ENCODE data around the gene TRMT10C.
"Not testable (repeated sequence)": the region's sequence is repeated elsewhere in the genome, so short reads cannot be mapped to it uniquely, and the experiment has no call there.

TRMT10C gene

DNA sequence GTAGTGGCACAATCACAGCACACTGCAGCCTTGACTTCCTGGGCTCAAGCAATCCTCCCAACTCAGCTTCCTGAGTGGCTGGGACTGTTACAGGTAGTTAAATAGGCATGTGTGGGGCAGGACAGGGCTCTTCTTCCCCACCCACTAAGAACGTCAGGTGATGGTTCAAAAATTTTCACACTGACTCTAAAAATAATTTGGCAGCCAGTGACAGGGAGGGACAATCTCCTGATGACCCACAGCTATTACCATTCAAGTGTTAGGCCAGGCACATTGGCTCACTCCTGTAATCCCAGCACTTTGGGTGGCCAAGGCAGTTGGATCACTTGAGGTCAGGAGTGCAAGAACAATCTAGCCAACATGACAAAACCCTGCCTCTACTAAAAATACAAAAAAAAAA lies 12.2 kb upstream of the TRMT10C start:
- no peak for DNase-seq

DNA sequence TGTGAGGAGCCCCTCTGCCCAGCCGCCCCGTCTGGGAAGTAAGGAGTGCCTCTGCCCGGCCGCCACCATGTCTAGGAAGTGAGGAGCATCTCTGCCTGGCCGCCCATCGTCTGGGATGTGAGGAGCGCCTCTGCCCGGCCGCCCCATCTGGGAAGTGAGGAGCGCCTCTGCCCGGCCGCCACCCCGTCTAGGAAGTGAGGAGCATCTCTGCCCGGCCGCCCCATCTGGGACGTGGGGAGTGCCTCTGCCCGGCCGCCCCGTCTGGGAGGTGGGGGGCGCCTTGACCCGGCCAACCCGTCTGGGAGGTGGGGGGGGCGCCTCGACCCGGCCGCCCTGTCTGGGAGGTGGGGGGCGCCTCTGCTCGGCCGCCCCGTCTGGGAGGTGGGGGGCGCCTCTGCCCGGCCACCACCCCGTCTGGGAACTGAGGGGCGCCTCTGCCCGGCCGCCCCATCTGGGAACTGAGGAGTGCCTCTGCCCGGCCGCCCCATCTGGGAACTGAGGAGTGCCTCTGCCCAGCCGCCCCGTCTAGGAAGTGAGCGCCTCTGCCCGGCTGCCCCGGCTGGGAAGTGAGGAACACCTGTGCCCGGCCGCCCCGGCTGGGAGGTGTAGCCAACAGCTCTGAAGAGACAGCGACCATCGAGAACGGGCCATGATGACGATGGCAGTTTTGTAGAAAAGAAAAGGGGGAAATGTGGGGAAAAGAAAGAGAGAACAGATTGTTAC lies 10.1 kb upstream of the TRMT10C start:
- not testable (repeated sequence) for DNase-seq

DNA sequence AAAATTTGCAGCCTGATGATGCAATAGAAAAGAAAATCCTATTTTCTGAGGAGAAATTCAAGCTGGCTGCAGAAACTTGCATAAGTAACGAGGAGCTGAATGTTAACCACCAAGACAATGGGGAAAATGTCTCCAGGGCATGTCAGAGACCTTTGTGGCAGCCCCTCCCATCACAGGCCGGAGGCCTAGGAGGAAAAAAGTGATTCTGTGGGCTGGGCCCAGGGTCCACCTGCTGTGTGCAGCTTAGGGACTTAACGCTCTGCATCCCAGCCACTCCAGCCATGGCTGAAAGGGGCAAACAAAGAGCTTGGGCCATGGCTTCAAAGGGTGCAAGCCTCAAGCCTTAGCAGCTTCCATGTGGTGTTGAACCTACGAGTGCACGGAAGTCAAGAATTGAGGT lies 8.3 kb upstream of the TRMT10C start:
- DNase-seq = not testable (repeated sequence)

DNA sequence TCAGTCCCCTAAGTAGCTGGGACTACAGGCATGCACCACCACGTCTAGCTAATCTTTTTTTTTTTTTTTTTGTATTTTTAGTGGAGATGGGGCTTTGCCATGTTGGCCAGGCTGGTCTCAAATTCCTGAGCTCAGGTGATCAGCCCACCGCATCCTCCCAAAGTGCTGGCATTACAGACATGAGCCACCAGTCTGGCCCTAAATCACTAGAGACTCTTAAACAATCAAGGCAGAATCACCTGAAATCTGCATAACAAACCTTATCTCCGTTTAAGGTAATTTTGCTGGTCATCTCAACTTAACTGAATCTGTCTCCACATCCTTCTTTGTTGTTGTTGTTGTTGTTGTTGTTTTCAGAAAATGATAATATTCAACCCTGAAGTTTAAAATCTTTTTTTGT lies 5.6 kb upstream of the TRMT10C start:
- no peak for DNase-seq

DNA sequence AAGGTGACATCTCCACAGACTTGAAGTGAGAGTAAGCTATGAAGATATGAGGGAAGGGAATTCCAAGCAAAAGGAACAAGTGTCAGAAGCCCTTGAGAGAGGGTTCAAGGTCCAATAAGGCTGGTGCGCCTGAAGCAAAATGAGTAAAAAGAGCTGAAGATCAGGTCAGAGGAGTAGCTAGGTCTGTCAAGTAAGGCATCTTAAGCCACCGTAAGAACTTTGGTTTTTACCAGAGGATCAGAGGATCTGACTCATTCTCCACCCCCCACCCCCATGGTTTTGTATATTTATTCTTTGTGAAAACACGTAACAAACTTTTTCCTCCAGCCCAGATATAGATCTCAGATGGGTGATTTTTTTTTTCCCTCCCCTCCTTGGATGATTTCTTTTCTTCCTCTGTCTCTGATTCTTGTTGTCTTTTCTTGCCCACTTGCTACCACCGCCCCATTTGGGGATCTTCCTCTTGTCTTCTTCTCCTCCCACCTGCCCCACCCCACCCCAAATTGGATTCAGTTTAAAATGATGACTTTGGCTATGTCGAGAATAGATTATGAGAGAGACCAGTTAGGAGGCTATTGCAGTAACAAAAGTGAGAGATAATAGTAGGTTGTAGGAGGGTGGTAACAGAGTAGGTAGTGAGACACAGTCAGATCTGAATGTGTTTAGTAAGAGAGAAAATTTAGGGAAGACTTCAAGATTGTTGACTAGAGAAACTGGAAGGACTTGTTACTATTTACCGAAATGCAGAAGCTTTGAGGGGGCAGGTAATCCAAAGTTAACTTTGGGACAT lies 6.1 kb downstream of the TRMT10C start:
- no peak for DNase-seq

DNA sequence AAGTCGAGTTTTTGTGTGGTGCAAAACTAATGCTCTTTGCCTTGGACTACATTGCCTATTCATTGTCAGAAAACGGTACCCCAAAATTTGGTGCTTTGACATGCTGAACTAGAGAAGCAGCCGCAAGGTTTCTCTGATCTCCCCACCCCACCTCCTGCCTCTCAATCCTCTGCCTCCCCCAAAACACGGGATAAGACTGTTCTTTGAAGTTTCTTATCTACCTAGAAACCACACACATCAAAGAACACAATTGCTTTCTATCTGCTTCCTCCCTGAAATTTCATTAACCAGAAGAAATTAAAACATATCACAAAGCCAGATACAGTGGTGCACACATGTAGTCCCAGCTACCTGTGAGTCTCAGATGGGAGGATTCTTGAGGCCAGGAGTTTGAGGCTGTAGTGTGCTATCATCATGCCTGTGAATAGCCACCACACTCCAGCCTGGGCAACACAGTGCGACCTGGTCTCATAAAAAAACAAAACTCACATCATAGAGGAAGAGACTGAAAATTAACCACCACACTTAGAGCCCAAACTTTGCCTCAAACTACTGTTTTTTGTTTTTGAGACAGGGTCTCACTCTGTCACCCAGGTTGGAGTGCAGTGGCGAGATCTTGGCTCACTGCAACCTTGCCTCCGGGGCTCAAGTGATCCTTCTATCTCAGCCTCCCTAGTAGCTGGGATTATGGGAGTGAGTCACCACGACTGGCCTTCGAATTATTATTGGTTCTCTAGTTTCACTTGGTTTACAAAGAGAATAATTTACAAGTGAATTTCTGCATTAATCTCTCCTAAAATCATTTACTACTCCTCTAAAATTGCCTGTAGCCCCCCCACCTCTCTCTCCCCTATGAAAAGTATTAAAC lies 9.6 kb downstream of the TRMT10C start:
- no peak for DNase-seq

DNA sequence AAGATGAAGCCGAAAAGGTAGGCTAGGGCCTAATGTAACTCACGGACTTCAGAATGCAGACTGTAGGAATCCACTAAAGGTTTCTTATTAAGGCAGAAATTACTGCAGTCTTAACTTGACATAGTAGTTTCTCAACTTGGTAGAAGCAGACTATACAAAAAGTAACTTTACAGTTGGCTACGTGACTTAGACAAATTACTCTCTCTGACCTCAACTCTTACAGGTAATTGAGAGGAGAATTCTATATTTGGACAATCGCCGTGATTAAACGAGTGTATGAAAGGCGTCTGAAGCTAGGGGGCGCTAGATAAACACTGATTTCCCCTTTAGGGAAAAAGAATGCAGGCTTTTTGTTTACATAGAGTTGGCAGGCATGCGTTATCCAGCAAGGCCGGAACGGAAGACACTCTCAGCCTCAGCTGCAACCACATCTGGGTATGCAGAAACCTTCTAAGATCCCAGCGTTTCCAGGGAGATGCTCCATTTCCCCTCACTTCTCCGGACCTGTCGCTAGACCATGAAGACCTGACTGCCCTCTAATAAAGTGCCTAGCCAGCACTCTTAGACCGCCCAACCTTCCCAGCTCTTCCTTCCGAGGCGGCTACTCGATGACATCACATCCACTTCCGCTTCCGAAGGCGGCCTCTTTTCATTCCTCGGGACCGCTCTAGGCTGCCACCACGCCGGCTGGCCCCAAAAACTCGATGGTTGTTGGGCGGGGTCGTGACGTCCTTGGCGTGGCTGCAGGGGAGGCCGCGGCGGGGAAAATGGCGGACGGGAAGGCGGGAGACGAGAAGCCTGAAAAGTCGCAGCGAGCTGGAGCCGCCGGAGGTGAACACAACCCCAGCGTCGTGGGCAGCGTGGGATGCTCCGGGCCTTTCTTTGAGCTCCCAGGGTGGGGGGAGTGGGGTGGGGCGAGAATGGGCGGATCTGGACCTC lies 12.1 kb downstream of the TRMT10C start, which contains the start of gene PCNP:
Gene PCNP, plus strand, starts transcription at position 732 of the 939 bp plus-strand sequence. Its CDS starts 36 bp downstream, at position 768.
- DNase-seq = peak; percentile 99

DNA sequence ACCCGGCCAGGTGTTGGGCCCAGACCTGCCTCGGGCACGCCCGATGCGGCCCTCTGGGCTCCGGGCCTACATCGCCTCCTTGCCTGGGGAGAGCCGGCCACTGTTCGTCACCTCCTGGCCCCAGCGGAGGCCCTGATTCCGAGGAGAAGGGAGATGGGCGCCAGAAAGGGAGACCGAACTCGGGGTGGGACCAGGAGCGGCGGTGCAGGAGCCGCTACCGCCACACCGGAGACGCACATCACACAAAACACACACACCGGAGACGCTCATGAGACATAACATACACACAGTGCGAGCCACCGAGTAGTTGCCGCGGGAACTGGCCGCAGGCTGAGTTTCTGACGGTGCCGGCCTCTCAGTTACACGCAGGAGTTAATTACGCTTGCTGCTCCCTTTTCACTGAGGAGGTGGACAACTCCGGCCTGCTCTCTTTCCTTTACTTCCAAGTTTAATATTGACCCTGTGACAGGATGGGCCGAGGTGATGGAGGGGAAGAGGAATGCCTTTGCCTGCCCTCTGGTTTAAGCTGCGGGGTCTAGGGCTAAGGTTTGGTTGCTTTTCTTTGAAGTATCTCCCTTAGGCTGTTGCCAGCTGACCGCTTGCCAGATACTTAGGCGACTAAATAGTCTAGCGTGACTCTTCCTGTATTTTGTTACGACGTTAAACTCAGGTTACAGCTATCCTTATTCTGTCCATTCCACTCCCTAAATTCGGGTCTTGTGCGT lies 12.9 kb downstream of the TRMT10C start:
- DNase-seq = no peak

DNA sequence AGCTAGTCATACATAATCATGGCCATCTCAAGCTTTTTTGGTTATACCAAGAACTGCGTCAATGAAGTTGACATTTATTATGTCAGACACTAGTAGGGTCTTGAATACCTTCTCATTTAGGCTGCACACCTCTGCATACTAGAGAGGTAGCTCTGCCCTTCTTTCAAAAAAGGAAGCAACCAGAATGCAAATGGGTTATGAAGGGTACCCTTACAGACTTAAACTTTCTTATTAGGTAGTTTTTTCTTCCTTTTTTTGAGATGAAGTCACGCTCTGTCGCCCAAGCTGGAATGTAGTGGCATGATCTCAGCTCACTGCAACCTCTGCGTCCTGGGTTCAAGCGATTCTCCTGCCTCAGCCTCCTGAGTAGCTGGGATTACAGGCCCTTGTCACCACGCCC lies 15.6 kb downstream of the TRMT10C start:
- DNase-seq = no peak

DNA sequence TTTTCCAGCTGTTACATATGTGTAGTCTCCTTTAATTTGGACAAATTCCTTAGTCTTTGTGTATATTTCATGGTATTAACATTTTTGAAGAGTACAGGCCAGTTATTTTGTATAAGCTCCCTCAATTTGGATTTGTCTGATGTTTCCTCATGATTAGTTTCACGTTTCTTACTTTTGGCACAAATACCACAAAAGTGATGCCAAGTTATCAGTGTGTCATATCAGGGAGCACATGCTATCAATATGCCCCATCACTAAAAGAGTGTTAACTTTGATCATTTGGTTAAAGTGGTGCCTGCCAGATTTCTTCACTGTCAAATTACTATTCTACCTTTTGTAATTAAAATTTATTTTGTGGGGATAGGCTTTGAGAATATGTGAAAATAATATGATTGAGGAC lies 26.9 kb downstream of the TRMT10C start:
- no peak for DNase-seq

DNA sequence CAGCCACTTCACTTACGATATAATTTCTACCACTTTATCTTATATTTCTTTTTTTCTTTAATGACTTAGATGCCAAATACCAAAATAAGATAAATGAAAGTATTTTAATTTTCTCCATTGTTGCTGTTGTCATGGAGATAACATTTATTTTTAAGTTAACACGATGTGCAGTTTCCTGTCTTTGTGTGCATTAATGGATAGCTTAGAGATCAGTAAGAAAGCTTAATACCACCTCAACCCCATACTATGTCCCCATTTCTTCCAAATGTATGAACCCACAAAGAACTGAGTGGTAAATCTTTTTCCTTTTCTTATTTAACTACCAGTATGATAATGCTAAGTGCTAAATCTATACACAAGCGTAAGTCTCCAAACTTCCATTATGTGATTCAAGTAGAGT lies 29.4 kb downstream of the TRMT10C start:
- no peak for DNase-seq

DNA sequence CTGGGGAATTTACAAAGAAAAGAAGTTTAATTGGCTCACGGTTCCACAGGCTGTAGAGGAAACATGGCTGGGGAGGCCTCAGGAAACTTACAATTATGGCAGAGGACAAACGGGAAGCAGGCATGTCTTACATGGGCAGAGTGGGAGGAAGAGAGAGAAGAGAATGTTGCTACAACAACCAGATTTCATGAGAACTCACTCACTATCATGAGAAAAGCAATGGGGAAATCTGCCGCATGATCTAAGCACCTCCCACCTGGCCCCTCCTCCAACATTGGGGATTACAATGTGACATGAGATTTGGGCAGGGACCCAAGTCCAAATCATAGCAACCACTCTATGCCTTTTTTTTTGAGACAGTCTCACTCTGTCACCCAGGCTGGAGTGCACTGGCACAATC lies 41.1 kb downstream of the TRMT10C start:
- no peak for DNase-seq

DNA sequence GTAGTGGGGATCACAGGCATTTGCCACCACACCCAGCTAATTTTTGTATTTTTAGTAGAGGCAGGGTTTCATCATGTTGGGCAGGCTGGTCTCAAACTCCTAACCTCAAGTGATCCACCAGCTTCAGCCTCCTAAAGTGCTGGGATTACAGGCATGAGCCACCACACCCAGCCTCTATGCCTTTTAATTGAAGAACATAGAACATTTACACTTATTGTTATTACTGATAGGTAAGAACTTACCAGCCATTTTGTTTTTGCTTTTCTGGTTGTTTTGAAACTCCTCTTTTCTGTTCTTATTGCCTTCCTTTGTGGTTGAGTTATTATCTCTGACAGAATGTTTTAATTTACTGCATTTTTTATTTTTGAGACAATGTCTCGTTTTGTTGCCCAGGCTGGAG lies 41.5 kb downstream of the TRMT10C start:
- no peak for DNase-seq

DNA sequence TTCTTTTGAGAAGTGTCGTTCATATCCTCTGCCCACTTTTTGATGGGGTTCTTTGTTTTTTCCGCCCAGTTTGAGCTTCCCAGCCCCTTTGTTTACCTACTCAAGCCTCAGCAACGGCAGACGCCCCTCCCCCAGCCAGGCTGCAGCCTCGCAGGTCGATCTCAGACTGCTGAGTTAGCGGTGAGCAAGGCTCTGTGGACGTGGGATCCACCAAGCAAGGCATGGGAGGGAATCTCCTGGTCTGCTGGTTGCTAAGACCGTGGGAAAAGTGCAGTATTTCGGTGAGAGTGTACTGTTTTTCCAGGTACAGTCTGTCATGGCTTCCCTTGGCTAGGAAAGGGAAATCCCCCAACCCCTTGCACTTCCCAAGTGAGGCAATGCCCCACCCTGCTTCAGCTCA lies 43.7 kb downstream of the TRMT10C start:
- DNase-seq = not testable (repeated sequence)

DNA sequence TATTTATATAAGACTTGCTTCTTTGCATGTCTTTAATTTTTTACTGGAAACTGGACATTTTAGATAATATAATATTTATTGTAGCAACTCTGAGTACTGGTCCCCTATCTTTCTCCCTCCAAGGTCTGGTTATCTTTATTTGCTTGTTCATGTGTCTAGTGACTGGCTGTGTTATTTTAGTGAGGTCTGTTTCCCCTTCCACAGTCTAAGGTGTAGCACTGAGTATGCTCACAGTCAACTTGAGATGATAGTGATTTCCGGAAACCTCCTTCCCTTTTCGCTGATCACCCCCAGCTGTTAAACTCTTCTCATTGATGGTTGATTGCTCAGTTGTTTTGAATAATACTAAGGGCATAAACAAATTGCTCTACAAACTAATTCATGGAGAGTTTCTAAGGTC lies 49.4 kb downstream of the TRMT10C start:
- DNase-seq = no peak

DNA sequence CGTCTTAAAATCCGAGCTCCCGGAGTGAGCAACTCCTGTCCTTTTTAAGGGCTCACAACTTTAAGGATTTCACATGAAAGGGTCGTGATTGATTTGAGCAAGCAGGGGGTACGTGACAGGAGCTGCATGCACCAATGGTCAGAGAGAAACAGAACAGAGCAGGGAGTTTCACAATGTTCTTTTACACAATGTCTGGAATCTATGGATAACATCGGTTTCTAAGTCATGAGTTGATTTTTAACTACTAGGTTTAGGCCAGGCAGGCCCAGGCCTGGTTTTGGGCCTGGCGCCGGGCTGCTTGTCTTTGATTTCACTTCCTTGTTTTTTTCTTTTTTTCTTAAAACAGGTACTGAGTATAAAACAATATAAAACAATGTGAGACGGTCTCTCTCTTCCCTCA lies 51.3 kb downstream of the TRMT10C start:
- DNase-seq = not testable (repeated sequence)

DNA sequence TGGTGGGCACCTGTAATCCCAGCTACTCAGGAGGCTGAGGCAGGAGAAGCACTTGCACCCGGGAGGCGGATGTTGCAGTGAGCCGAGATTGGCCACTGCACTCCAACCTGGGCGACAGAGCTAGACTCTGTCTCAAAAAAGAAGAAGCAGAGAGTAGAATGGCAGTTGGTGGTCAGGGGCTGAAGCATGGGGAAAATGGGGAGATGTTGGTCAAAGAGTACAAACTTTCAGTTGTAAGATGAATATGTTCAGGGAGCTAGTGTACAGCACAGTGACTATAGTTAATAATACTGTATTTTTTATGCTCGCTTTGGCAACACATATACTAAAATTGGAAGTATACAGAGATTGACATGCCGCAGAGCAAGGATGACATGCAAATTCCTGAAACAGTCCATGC lies 53.9 kb downstream of the TRMT10C start:
- no peak for DNase-seq

Data from activated T-cell treated with anti-CD3 and anti-CD28 coated beads, Interleukin-2, amount 50 U/mL, for 1 hour (primary cell).